Natural killer cell (primary cell): ENCODE data around the gene CADM4. TPM values are rescaled to one million over a fixed set of nuclear protein-coding genes. Genes with fewer than 3 reads are reported as not detected.

Experiments used
- ATAC-seq, 3 donors: fragments of 150-1000 bp in 2 of 3; fragments of 200-7000 bp in 1 of 3; cut with Tn5 transposase; 1 replicate in 1 of 3; 2 replicates in 2 of 3; pipeline ENCODE4 v1.10.0; 2021; ENCODE audit warnings: mild to moderate bottlenecking in 2 of 3, moderate library complexity in 2 of 3
- DNase-seq, 2 donors: peaks; one replicate each; pipeline versions ENCODE4 v3.0.0 to v3.0.0-alpha.2; 2013 to 2021; ENCODE audit warnings: mixed read lengths in 1 of 2
- H3K27ac ChIP-seq: one replicate; pipeline ENCODE4 v1.5.1; 2013; ENCODE audit warnings: mild to moderate bottlenecking, low read length
- H3K27me3 ChIP-seq: one replicate; pipeline ENCODE4 v1.6.1; 2013; ENCODE audit warnings: low read length; ENCODE audit not compliant: control insufficient read depth, insufficient read depth
- H3K36me3 ChIP-seq: one replicate; pipeline ENCODE4 v1.6.1; 2013; ENCODE audit warnings: low read length; ENCODE audit not compliant: control insufficient read depth, insufficient read depth
- H3K4me1 ChIP-seq: one replicate; pipeline ENCODE4 v1.6.1; 2013; ENCODE audit warnings: low read length; ENCODE audit not compliant: control insufficient read depth, insufficient read depth
- H3K4me3 ChIP-seq: one replicate; pipeline ENCODE4 v1.5.1; 2013; ENCODE audit warnings: low read length
- H3K9me3 ChIP-seq: one replicate; pipeline ENCODE4 v1.6.1; 2013; ENCODE audit warnings: low read length; ENCODE audit not compliant: control insufficient read depth, insufficient read depth
- H3K27ac Mint-ChIP-seq, 2 donors: one replicate each; pipeline ENCODE4 v1.8.0; 2022; ENCODE audit warnings: mild to moderate bottlenecking in 2 of 2, mixed read lengths in 2 of 2, moderate library complexity in 1 of 2
- H3K27me3 Mint-ChIP-seq, 2 donors: one replicate each; pipeline ENCODE4 v1.8.0; 2022; ENCODE audit warnings: low read depth in 2 of 2, mixed read lengths in 2 of 2
- H3K36me3 Mint-ChIP-seq: one replicate; pipeline ENCODE4 v1.8.0; 2022; ENCODE audit warnings: mixed read lengths
- H3K4me1 Mint-ChIP-seq, 2 donors: one replicate each; pipeline ENCODE4 v1.8.0; 2022; ENCODE audit warnings: mixed read lengths in 2 of 2
- H3K4me3 Mint-ChIP-seq: one replicate; pipeline ENCODE4 v1.8.0; 2022; ENCODE audit warnings: mild to moderate bottlenecking, moderate library complexity, mixed read lengths
- H3K9me3 Mint-ChIP-seq, 2 donors: one replicate each; pipeline ENCODE4 v1.8.0; 2022; ENCODE audit warnings: mixed read lengths in 2 of 2
- CTCF ChIP-seq: fragments of 200-600 bp; IDR thresholded peaks from one replicate; pipeline ENCODE4 v1.8.0; 2022; ENCODE audit warnings: antibody characterized with exemption
- WGBS: methylation state at CpG from one replicate; pipeline ENCODE4 v1.1.7; 2013; ENCODE audit warnings: missing lambda C conversion rate; ENCODE audit not compliant: insufficient coverage; 5-methylcytosine and 5-hydroxymethylcytosine counted together
- intact Hi-C: fragments of 100-400 bp; cut with micrococcal nuclease; formaldehyde crosslinking; loops from one replicate; pipeline ENCODE4 v1.14.2; 2022
- total RNA-seq, 4 donors: library from RNA; stranded (reverse); fragments of 120-200 nt in 1 of 4; gene quantifications; one replicate each; pipeline versions ENCODE4 v1.2.3 to v1.2.4, GENCODE V29; 2013 to 2022

The CADM4 gene
- total RNA-seq, 3 donors from 2014 or later (not counting 1 experiment from before 2014, with no cell fraction given): 0.19 to 0.38 TPM; not detected in 1

GRCh38 chr19:43649514-43649913 is 9.9 kb upstream of the CADM4 start:
- H3K4me1 ChIP-seq: no peaks in the 10 kb centered on the region
- intact Hi-C loops: no loop called here
- no peaks in the 10 kb centered on the region for H3K27me3 Mint-ChIP-seq
- H3K36me3 Mint-ChIP-seq: no peaks in the 10 kb centered on the region
- no peak for TF ChIP-seq CTCF
- no peaks in the 10 kb centered on the region for H3K9me3 Mint-ChIP-seq
- no peaks in the 10 kb centered on the region for H3K9me3 ChIP-seq
- no peaks in the 10 kb centered on the region for H3K36me3 ChIP-seq
- 97% methylated on average over 2 of the region's 2 CpGs for WGBS
- H3K27ac Mint-ChIP-seq: no peak overlapping the region
- H3K27me3 ChIP-seq: no peaks in the 10 kb centered on the region
- ATAC-seq (no peak), DNase-seq (no peak)
- H3K27ac ChIP-seq: no peak overlapping the region
- H3K4me1 Mint-ChIP-seq: no peaks in the 10 kb centered on the region
- H3K4me3 Mint-ChIP-seq: no peak overlapping the region
- no peak overlapping the region for H3K4me3 ChIP-seq

- intact Hi-C loops: no loop called here
- Mint-ChIP-seq H3K27ac (no peak overlapping the region), H3K4me3 (no peak overlapping the region), H3K27me3 (no peaks in the 10 kb centered on the region), H3K36me3 (no peaks in the 10 kb centered on the region), H3K4me1 (no peaks in the 10 kb centered on the region), H3K9me3 (no peaks in the 10 kb centered on the region)
- DNase-seq (no peak), ATAC-seq (no peak)
- Histone ChIP-seq H3K4me1 (no peaks in the 10 kb centered on the region), H3K27me3 (no peaks in the 10 kb centered on the region), H3K36me3 (no peaks in the 10 kb centered on the region), H3K4me3 (no peak overlapping the region), H3K9me3 (no peaks in the 10 kb centered on the region), H3K27ac (no peak overlapping the region)
- WGBS: 93% methylated on average over 6 of the region's 6 CpGs
- TF ChIP-seq CTCF: no peak
Measured at GRCh38 chr19:43648633-43649032, 9.0 kb upstream of the CADM4 start.

- DNase-seq: no peak
- intact Hi-C loops: no loop called here
- no peak for ATAC-seq
- Histone ChIP-seq H3K27me3 (peaks cover 14% of the 10 kb centered on the region), H3K4me3 (no peak overlapping the region), H3K9me3 (no peaks in the 10 kb centered on the region), H3K27ac (no peak overlapping the region), H3K36me3 (no peaks in the 10 kb centered on the region), H3K4me1 (peaks cover 10% of the 10 kb centered on the region)
- Mint-ChIP-seq H3K9me3 (no peaks in the 10 kb centered on the region), H3K4me3 (no peak overlapping the region), H3K27me3 (peaks cover 10 to 16% of the 10 kb centered on the region in 2 donors), H3K4me1 (peaks cover 1 to 11% of the 10 kb centered on the region in 2 donors), H3K27ac (no peak overlapping the region), H3K36me3 (no peaks in the 10 kb centered on the region)
- no peak for TF ChIP-seq CTCF
- 95% methylated on average over 13 of the region's 13 CpGs for WGBS
Measured at GRCh38 chr19:43644181-43644580, 4.5 kb upstream of the CADM4 start.

- Histone ChIP-seq H3K4me3 (no peak overlapping the region), H3K9me3 (no peaks in the 10 kb centered on the region), H3K4me1 (peaks cover 15% of the 10 kb centered on the region), H3K36me3 (no peaks in the 10 kb centered on the region), H3K27ac (no peak overlapping the region), H3K27me3 (peaks cover 22% of the 10 kb centered on the region)
- no peaks in the 10 kb centered on the region for H3K9me3 Mint-ChIP-seq
- H3K27ac Mint-ChIP-seq: no peak overlapping the region
- H3K27me3 Mint-ChIP-seq: peaks cover 18 to 24% of the 10 kb centered on the region in 2 donors
- no peak for TF ChIP-seq CTCF
- ATAC-seq: no peak
- no peak for DNase-seq
- no peaks in the 10 kb centered on the region for H3K36me3 Mint-ChIP-seq
- H3K4me3 Mint-ChIP-seq: no peak overlapping the region
- peaks cover 8 to 19% of the 10 kb centered on the region in 2 donors for H3K4me1 Mint-ChIP-seq
- intact Hi-C loops: no loop called here
- WGBS: 93% methylated on average over 2 of the region's 3 CpGs
Measured at GRCh38 chr19:43643326-43643725, 3.7 kb upstream of the CADM4 start.
